Cardiac fibroblast (primary cell): Measurements from ENCODE around the gene PPP2CA.
A peak's percentile ranks its signal among the peaks of the same experiment; 100 is the strongest.

Experiments used
- DNase-seq, 2 donors: peaks; one replicate each; pipeline versions ENCODE4 v3.0.0 to v3.0.0-alpha.2; 2010; ENCODE audit warnings: low read depth in 2 of 2
- H3K4me3 ChIP-seq, 2 donors: replicated peaks in 1 of 2; 1 replicate in 1 of 2; 2 replicates in 1 of 2; pipeline ENCODE4 v1.5.1; 2011; ENCODE audit warnings: low read depth in 2 of 2, low read length in 2 of 2, mild to moderate bottlenecking in 2 of 2, moderate library complexity in 1 of 2
- TF ChIP-seq, protein P1 (sequence below): IDR thresholded peaks from one replicate; pipeline ENCODE4 v1.5.1; 2011; ENCODE audit warnings: low read depth, mild to moderate bottlenecking, low read length, inconsistent platforms

PPP2CA gene

GRCh38 chr5:134188092-134188491 lies 37.8 kb downstream of the PPP2CA start:
- H3K4me3 ChIP-seq, result no peak overlapping the region
- no peak for DNase-seq
- TF ChIP-seq, protein P1, sequence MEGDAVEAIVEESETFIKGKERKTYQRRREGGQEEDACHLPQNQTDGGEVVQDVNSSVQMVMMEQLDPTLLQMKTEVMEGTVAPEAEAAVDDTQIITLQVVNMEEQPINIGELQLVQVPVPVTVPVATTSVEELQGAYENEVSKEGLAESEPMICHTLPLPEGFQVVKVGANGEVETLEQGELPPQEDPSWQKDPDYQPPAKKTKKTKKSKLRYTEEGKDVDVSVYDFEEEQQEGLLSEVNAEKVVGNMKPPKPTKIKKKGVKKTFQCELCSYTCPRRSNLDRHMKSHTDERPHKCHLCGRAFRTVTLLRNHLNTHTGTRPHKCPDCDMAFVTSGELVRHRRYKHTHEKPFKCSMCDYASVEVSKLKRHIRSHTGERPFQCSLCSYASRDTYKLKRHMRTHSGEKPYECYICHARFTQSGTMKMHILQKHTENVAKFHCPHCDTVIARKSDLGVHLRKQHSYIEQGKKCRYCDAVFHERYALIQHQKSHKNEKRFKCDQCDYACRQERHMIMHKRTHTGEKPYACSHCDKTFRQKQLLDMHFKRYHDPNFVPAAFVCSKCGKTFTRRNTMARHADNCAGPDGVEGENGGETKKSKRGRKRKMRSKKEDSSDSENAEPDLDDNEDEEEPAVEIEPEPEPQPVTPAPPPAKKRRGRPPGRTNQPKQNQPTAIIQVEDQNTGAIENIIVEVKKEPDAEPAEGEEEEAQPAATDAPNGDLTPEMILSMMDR, result no peak

GRCh38 chr5:134184155-134185135 lies 41.4 kb downstream of the PPP2CA start:
- TF ChIP-seq, protein P1, result peak; percentile 97
- no peak overlapping the region for H3K4me3 ChIP-seq
- peak; percentile 70 to 75 for DNase-seq

DNA sequence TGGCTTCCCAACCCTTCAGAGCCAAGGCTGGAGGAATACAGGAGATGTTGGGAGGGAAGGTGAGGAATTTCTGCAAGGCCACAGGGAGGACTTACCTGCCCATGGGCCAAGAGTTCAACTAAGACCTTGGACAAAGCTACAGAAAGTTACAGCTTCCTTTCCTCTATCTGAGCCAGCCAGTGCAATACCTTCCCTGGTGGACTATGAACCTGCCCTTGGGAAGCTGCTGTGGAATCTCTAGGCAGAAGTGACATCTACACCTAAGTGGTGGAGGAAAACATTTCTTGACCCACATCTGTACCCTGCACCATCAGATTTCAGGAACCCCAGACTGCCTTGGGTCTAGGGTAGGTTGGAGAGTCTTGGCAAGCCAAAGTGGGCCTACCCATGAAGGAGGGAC lies 42.4 kb downstream of the PPP2CA start:
- DNase-seq, result no peak
- TF ChIP-seq, protein P1, result no peak
- H3K4me3 ChIP-seq, result no peak overlapping the region

GRCh38 chr5:134178096-134178419 lies 47.8 kb downstream of the PPP2CA start:
- H3K4me3 ChIP-seq, result peak overlapping the region in 1 of 2 donors; percentile 94
- DNase-seq, result no peak
- TF ChIP-seq, protein P1, result no peak

- DNase-seq, result peak; percentile 63 to 68
- TF ChIP-seq, protein P1, result no peak
- H3K4me3 ChIP-seq, result peak overlapping the region; percentile 58 to 94
Measured at GRCh38 chr5:134177369-134178095, 48.3 kb downstream of the PPP2CA start.

- TF ChIP-seq, protein P1, result no peak
- peak; percentile 83 to 85 for DNase-seq
- peak within 1 kb of the TSS; percentile 86 to 94 for H3K4me3 ChIP-seq
Measured at GRCh38 chr5:134176511-134177368, 49.1 kb downstream of the PPP2CA start, which contains the start of gene SKP1. Gene SKP1 (minus strand): TSS chr5:134176950. CDS start chr5:134174022, 2,928 bp downstream.
